ENCODE results near the gene PNKP. TPM values are rescaled to one million over a fixed set of nuclear protein-coding genes. Genes with fewer than 3 reads are reported as not detected.

The PNKP gene
- total and polyA plus RNA-seq, 10 donors = 36.6 to 203 (median 108) TPM

- TF ChIP-seq POLR2AphosphoS5 (IDR thresholded peaks at IDR 0.05) (no peak), POLR2A (IDR thresholded peaks at IDR 0.05) (no peak)
- TF ChIP-seq, protein P1, sequence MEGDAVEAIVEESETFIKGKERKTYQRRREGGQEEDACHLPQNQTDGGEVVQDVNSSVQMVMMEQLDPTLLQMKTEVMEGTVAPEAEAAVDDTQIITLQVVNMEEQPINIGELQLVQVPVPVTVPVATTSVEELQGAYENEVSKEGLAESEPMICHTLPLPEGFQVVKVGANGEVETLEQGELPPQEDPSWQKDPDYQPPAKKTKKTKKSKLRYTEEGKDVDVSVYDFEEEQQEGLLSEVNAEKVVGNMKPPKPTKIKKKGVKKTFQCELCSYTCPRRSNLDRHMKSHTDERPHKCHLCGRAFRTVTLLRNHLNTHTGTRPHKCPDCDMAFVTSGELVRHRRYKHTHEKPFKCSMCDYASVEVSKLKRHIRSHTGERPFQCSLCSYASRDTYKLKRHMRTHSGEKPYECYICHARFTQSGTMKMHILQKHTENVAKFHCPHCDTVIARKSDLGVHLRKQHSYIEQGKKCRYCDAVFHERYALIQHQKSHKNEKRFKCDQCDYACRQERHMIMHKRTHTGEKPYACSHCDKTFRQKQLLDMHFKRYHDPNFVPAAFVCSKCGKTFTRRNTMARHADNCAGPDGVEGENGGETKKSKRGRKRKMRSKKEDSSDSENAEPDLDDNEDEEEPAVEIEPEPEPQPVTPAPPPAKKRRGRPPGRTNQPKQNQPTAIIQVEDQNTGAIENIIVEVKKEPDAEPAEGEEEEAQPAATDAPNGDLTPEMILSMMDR (IDR thresholded peaks at IDR 0.05 in 8 of 11, conservative IDR thresholded peaks at IDR 0.05 in 3 of 11) = no peak
- no peaks in the 10 kb centered on the region for H3K9me3 ChIP-seq
- peaks cover 0 to 37% (median 6%) of the 10 kb centered on the region in 6 donors for H3K4me1 ChIP-seq
- H3K27me3 ChIP-seq (replicated peaks in 1 of 7) = no peaks in the 10 kb centered on the region
- 80 to 93% (median 89%) methylated on average over 7 to 8 of the region's 8 CpGs for WGBS, 5 donors
- intact Hi-C loops (cut with DNase I; ENCODE audit: low total_unique reads) = no loop called here
- no peak overlapping the region for H3K4me3 ChIP-seq
- H3K36me3 ChIP-seq = peaks cover 0 to 100% (median 84%) of the 10 kb centered on the region in 6 donors
- DNase-seq = no peak
- H3K27ac ChIP-seq = peak overlapping the region in 3 of 8 donors; percentile 46 to 64 (median 59)
Measured at GRCh38 chr19:49831592-49831991, 35.8 kb downstream of the PNKP start.

GRCh38 chr19:49830766-49831165 is 36.6 kb downstream of the PNKP start:
- Histone ChIP-seq H3K36me3 (peaks cover 0 to 98% (median 76%) of the 10 kb centered on the region in 6 donors), H3K27me3 (replicated peaks in 1 of 7) (no peaks in the 10 kb centered on the region), H3K27ac (no peak overlapping the region), H3K4me1 (peaks cover 0 to 45% (median 9%) of the 10 kb centered on the region in 6 donors), H3K4me3 (no peak overlapping the region), H3K9me3 (no peaks in the 10 kb centered on the region)
- intact Hi-C loops (cut with DNase I; ENCODE audit: low total_unique reads) = no loop called here
- 72 to 92% (median 86%) methylated on average over 12 of the region's 12 CpGs for WGBS, 5 donors
- TF ChIP-seq, protein P1 (IDR thresholded peaks at IDR 0.05 in 8 of 11, conservative IDR thresholded peaks at IDR 0.05 in 3 of 11) = no peak
- TF ChIP-seq POLR2AphosphoS5 (IDR thresholded peaks at IDR 0.05) (no peak), POLR2A (IDR thresholded peaks at IDR 0.05) (no peak)
- DNase-seq = no peak

DNA sequence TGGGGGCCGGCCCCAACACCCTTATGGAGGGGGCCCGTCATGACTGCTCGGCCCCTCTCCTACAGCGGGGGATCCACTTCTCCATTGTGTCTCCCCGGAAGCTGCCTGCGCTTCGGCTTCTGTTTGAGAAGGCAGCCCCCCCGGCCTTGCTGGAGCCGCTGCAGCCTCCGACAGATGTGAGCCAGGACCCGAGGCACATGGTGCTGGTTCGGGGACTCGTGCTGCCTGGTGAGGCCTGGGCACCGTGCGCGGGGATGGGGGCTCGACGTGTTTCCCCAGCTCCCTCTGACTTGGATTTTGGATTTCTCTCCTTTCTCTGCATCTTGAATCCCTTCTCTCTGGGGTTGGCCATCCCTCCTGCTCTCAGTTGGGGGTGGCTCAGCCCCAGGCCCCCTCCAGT is 37.7 kb downstream of the PNKP start:
- intact Hi-C loops (cut with DNase I; ENCODE audit: low total_unique reads) = no loop called here
- H3K27ac ChIP-seq = no peak overlapping the region
- H3K36me3 ChIP-seq = peaks cover 0 to 97% (median 65%) of the 10 kb centered on the region in 6 donors
- no peak overlapping the region for H3K4me3 ChIP-seq
- TF ChIP-seq, protein P1 (IDR thresholded peaks at IDR 0.05 in 8 of 11, conservative IDR thresholded peaks at IDR 0.05 in 3 of 11) = no peak
- no peak for TF ChIP-seq POLR2A (IDR thresholded peaks at IDR 0.05)
- no peak for TF ChIP-seq POLR2AphosphoS5 (IDR thresholded peaks at IDR 0.05)
- no peaks in the 10 kb centered on the region for H3K9me3 ChIP-seq
- peaks cover 0 to 55% (median 9%) of the 10 kb centered on the region in 6 donors for H3K4me1 ChIP-seq
- 92 to 100% (median 94%) methylated on average over 7 to 18 of the region's 18 CpGs for WGBS, 5 donors
- DNase-seq = no peak
- H3K27me3 ChIP-seq (replicated peaks in 1 of 7) = no peaks in the 10 kb centered on the region

DNA sequence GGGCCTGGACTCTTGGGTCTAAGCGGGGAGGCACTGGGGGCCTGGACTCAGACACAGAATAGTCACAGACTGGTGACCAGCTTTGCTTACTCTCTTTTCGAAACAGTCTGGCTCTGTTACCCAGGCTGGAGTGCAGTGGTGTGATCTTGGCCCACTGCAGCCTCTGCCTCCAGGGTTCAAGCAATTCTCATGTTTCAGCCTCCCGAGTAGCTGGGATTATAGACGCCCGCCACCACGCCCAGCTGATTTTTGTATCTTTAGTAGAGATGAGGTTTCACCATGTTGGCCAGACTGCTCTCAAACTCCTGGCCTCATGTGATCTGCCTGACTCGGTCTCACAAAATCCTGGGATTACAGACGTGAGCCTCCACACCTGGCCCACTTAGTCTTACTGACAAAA is 38.2 kb downstream of the PNKP start:
- WGBS, 5 donors = 83 to 93% (median 92%) methylated on average over 8 of the region's 8 CpGs
- Histone ChIP-seq H3K27me3 (replicated peaks in 1 of 7) (no peaks in the 10 kb centered on the region), H3K9me3 (no peaks in the 10 kb centered on the region), H3K27ac (no peak overlapping the region), H3K36me3 (peaks cover 0 to 97% (median 62%) of the 10 kb centered on the region in 6 donors), H3K4me1 (peaks cover 0 to 60% (median 9%) of the 10 kb centered on the region in 6 donors), H3K4me3 (no peak overlapping the region)
- intact Hi-C loops (cut with DNase I; ENCODE audit: low total_unique reads) = no loop called here
- TF ChIP-seq POLR2A (IDR thresholded peaks at IDR 0.05) = no peak
- TF ChIP-seq POLR2AphosphoS5 (IDR thresholded peaks at IDR 0.05) = no peak
- TF ChIP-seq, protein P1 (IDR thresholded peaks at IDR 0.05 in 8 of 11, conservative IDR thresholded peaks at IDR 0.05 in 3 of 11) = no peak
- no peak for DNase-seq
